Mesenteric fat pad (tissue), 1 donor: Measurements from ENCODE around the gene CDH13. TPM values are rescaled to one million over a fixed set of nuclear protein-coding genes. Genes with fewer than 3 reads are reported as not detected.

Experiments used
- DNase-seq: peaks from one replicate; pipeline ENCODE4 v3.0.0-alpha.2; 2020; ENCODE audit warnings: low spot score
- long read RNA-seq: library from polyadenylated mRNA; unstranded; transcript quantifications from one replicate; pipeline ENCODE4 v2.0.0, GENCODE V29; 2020
- total RNA-seq: library from RNA; stranded (reverse); fragmentation: NEBNext Ultra II Directional; extraction: Animal tissue kit (Norgen Biotek cat#: 25700); gene quantifications from one replicate; pipeline ENCODE4 v1.2.1, GENCODE V29; 2021
- donor health status: DM: yes; HTN: yes; CAD: no.

CDH13 gene
- 18.3 TPM for total RNA-seq
- long read RNA-seq, partial matches to known transcripts: 19 of 45 reads
- long read RNA-seq, other reads (novel, unspliced or antisense): 26 of 45 reads

GRCh38 chr16:82626791-82627261 lies at the start of gene CDH13:
CDH13 (plus strand) TSS chr16:82626969.
- no peak for DNase-seq

GRCh38 chr16:82580298-82580890 lies 46.4 kb upstream of the CDH13 start:
- DNase-seq: no peak

GRCh38 chr16:82582975-82583374 lies 43.8 kb upstream of the CDH13 start:
- no peak for DNase-seq

GRCh38 chr16:82583422-82583821 lies 43.3 kb upstream of the CDH13 start:
- DNase-seq: no peak

GRCh38 chr16:82584553-82585152 lies 42.1 kb upstream of the CDH13 start:
- no peak for DNase-seq

GRCh38 chr16:82585675-82586074 lies 41.1 kb upstream of the CDH13 start:
- DNase-seq: no peak

- DNase-seq: no peak
Measured at GRCh38 chr16:82586130-82586529, 40.6 kb upstream of the CDH13 start.

- DNase-seq: no peak
Measured at GRCh38 chr16:82587289-82587688, 39.5 kb upstream of the CDH13 start.

GRCh38 chr16:82589407-82589806 lies 37.4 kb upstream of the CDH13 start:
- no peak for DNase-seq

- DNase-seq: no peak
Measured at GRCh38 chr16:82594114-82594513, 32.7 kb upstream of the CDH13 start.

GRCh38 chr16:82598771-82599170 lies 28.0 kb upstream of the CDH13 start:
- no peak for DNase-seq

GRCh38 chr16:82601989-82602640 lies 24.7 kb upstream of the CDH13 start:
- no peak for DNase-seq

GRCh38 chr16:82603784-82604411 lies 22.9 kb upstream of the CDH13 start:
- no peak for DNase-seq

GRCh38 chr16:82605076-82605475 lies 21.7 kb upstream of the CDH13 start:
- DNase-seq: no peak

GRCh38 chr16:82605863-82606620 lies 20.7 kb upstream of the CDH13 start:
- no peak for DNase-seq

- DNase-seq: no peak
Measured at GRCh38 chr16:82609140-82609539, 17.6 kb upstream of the CDH13 start.

- no peak for DNase-seq
Measured at GRCh38 chr16:82612263-82612662, 14.5 kb upstream of the CDH13 start.

- no peak for DNase-seq
Measured at GRCh38 chr16:82616356-82616755, 10.4 kb upstream of the CDH13 start.

GRCh38 chr16:82621781-82622180 lies 5.0 kb upstream of the CDH13 start:
- no peak for DNase-seq

GRCh38 chr16:82623241-82623640 lies 3.5 kb upstream of the CDH13 start:
- no peak for DNase-seq
